A204.1 (cell line): ENCODE results near the gene CPOX.
A peak's percentile ranks its signal among the peaks of the same experiment; 100 is the strongest.

Experiments used
- FAIRE-seq: peaks from 2 replicates; lab custom pipeline; 2012; peaks lifted over from hg19 to GRCh38; lab: Jason Lieb, UNC

CPOX gene

DNA sequence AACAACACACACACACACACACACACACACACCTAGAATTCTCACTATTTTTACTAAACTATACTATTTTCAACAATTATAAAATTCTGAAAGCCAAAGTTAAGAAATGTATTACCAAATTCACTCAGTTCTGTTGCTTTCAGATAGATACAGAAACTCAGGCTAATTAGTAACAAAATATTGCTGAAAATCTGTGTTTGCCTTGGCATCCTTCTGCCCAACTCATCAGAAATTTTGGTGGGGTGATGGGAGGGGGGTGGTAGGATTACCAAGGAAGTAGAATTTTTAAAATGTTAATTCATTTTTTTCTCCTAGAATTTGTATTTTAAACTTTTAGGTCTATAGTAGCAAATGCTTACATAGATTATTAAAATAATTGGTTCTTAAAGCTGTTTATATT is 2.7 kb upstream of the CPOX start:
- FAIRE-seq = no peak

GRCh38 chr3:98594628-98595324 is 1.4 kb upstream of the CPOX start:
- no peak for FAIRE-seq

- no peak for FAIRE-seq
These were observed 971 bp downstream of the CPOX start for GRCh38 chr3:98592345-98592935.

GRCh38 chr3:98589331-98590036 is 3.9 kb downstream of the CPOX start:
- FAIRE-seq = no peak

DNA sequence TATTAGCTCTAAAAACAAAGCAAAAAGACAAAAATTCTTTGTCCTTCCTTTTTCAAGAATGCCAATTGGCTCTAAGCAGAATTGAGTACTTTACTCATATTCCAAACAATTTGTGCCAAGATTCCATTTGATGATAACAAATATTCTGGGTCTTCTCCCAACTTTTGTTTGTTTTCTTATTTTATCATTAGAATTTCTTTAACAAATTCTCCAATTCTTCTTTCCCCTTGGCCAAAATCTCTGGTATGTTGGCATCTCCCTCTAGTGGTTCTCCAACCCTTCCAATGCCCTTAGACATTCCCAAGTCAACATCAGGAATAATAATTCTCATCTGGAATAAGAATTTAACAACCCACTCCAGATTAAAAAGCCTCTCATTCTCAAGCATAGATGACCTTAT is 5.3 kb downstream of the CPOX start:
- peak; percentile 11 for FAIRE-seq

GRCh38 chr3:98587654-98588053 is 5.8 kb downstream of the CPOX start:
- FAIRE-seq = no peak

GRCh38 chr3:98584547-98584946 is 8.9 kb downstream of the CPOX start:
- FAIRE-seq = no peak

GRCh38 chr3:98583766-98584165 is 9.6 kb downstream of the CPOX start:
- FAIRE-seq = no peak

- no peak for FAIRE-seq
These were observed 11.4 kb downstream of the CPOX start for GRCh38 chr3:98582042-98582441.

GRCh38 chr3:98581474-98581873 is 11.9 kb downstream of the CPOX start:
- no peak for FAIRE-seq

GRCh38 chr3:98580401-98581386 is 12.7 kb downstream of the CPOX start:
- FAIRE-seq = no peak

DNA sequence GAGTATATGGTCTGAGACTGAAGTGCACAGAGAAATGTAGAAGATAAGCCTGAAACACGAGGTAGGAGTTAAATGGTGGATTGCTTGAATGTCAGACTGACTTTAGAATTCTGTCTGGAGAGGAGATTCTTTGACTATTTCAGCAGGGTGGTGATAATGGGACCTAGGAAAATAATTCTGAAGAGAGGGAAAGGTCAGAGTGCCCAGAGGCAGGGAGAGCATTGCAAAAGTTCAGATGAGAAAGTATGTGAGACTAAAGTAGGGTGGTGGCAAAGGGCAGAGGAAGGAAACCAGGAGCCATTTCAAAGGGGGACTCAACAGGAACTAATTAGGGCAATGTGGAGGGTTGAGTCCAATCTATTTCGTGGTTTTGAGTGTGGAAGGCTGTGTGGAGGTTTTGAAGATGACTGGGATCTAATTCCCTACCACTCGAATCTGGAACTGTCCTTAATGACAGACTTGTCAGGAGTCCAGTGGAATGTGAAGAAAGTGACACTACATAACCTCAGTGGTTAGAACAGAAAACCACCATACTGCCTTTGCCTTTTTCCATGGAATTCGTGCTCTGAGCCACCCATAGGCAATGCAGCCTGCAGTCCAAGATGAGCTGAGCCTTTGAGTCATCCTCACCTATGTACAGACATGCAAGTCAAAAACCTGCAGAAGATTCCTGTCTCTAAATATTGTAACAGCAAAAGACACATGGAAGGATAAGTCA is 16.1 kb downstream of the CPOX start:
- FAIRE-seq = no peak

GRCh38 chr3:98574132-98574531 is 19.3 kb downstream of the CPOX start:
- no peak for FAIRE-seq

DNA sequence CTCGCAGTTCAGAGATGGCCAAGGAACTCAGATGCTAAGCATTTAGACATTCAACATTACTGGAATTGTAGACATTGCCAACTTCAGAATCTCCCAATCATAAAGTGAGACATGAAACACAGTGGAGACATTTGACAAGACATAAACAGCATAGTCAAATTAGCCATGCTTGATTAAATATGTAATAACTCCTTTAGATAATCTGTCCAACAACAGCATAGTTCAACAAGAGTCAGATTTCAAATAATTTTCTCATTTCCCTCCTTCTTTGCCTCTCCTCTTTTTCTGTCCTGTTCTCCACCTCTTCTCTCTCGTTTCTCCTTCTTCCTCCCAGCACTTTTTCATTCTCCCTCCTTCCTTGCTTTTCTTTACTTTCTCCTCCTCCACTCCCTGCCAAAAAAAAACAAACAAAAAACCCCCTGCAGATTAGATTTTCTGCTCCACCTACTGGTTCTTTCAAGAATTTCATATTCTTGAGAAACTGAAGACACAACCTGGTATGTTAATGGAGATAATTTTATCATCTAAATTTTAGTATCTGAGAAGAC is 20.2 kb downstream of the CPOX start:
- FAIRE-seq = peak; percentile 84

DNA sequence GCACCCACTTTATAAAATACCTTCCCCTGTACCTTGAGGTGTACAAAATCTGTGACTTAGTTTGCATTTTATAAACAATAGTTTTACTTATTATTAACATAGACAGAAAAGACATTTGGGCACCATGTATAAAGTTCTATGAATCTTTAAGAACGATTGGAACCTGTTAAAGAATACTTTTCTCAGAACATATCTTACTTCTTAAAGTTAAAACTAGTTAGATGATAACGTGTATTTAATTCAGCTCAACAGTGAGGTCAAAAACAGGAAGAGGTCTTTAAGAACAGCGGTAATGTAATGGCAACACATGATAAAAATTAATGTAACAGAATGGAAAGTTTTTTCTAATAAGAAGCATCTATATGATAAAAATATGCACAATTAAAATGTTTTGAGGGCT is 25.0 kb downstream of the CPOX start:
- FAIRE-seq = no peak

GRCh38 chr3:98567666-98568270 is 25.6 kb downstream of the CPOX start:
- no peak for FAIRE-seq

- FAIRE-seq = no peak
These were observed 27.6 kb downstream of the CPOX start for GRCh38 chr3:98565843-98566242.

GRCh38 chr3:98565237-98565643 is 28.2 kb downstream of the CPOX start:
- no peak for FAIRE-seq

- no peak for FAIRE-seq
These were observed 29.0 kb downstream of the CPOX start for GRCh38 chr3:98564282-98565005.

GRCh38 chr3:98563661-98564281 is 29.6 kb downstream of the CPOX start:
- no peak for FAIRE-seq
